ENCODE measurements around the gene NEMP1.

NEMP1 gene

DNA sequence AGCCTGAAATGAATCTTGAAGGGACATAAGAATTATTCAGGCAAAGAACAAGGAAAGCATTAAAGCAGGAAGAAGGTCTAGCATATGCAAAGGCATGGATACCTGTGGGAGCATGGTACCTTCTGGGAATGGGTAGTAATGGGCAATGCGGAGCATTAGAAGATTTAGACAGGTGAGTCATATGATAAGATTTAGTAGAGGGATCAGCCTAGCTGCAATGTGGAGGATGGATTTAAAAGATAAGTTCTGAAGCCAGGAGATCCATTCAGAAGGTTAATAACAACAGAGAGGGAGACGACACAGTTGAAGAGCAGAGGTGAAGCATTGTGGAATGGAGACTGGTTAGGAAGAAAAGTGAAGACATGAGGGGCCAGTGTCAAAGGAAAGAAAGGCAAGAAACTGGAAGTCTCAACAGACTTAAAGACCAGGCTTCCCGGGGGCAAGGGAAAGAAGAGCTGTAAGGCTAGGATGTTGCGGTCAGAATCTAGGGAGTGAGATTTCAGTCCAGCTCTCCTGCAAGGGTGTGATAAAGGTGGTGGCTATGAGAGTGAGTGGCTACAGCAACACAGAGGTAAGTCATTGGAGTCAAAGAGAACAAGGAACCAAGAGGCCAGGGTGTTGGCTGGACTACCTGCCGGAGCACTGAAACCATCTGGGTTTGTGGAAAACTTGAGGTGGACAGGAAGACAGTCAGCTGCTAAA lies 38.1 kb upstream of the NEMP1 start:
- Histone ChIP-seq H3K4me2 (ENCODE audit: low read depth, low read length, poor library complexity, severe bottlenecking) (no peak overlapping the region), H3K9me2 (replicated peaks; ENCODE audit: insufficient read depth, low read length) (no peaks in the 10 kb centered on the region), H3K79me2 (ENCODE audit: insufficient read depth, low read length) (no peaks in the 10 kb centered on the region), H3K4me3 (ENCODE audit: insufficient read depth, low read length, poor library complexity, severe bottlenecking) (no peak overlapping the region), H3K36me3 (ENCODE audit: low read length) (no peaks in the 10 kb centered on the region), H2AFZ (ENCODE audit: low read depth, low read length, severe bottlenecking) (no peak overlapping the region), H3K9me3 (ENCODE audit: insufficient read depth, low read length) (no peaks in the 10 kb centered on the region), H4K20me1 (ENCODE audit: low read depth, low read length) (no peaks in the 10 kb centered on the region), H3K27ac (ENCODE audit: low read depth, low read length) (no peak overlapping the region), H3K9ac (ENCODE audit: low read length) (no peak overlapping the region), H3K27me3 (ENCODE audit: low read length) (no peaks in the 10 kb centered on the region), H3F3A (ENCODE audit: insufficient read depth) (no peaks in the 10 kb centered on the region)
- no peak for TF ChIP-seq CTCF (IDR thresholded peaks at IDR 0.05; ENCODE audit: insufficient read depth, low read length, poor library complexity, severe bottlenecking)

DNA sequence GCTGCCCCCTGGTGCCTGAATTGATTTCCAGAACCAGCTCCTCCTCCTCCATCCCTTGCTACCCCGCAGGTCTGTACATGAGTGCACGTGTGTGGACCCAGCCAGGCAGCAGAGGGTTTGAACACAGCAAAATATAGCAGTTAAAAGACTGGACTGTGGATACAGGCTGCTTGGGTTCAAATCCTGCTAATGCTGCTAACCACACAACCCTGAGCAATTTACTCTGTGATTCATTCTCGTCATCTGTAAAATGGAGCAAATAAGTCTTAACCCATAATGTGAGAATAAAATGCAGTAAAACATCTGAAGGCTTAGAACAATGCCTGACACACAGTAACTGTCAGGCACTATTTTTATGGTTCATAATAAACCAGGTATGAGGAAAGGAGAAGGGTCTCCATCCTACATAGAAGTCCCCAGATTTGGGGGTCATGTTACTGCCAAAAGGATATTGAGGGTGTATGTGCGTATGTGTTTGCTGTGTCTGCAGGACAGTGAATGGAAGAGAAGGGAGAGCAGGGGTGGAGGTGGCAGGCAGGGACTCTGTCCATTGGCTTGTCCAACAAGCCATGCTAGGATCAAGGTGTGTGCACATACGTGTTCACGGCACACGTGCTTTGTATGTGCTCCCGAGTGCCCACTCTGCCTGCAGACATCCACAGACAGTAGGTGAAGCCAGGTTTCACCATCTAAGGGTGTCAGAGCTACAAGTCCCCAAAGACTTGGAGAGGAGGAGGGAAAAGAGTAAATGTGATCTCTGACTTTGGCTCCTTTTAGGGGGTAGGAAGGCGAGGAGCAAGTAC lies 34.1 kb upstream of the NEMP1 start:
- TF ChIP-seq CTCF (IDR thresholded peaks at IDR 0.05; ENCODE audit: insufficient read depth, low read length, poor library complexity, severe bottlenecking) (peak; percentile 76), EZH2phosphoT487 (conservative IDR thresholded peaks at IDR 0.05; ENCODE audit: low read length) (no peak)
- H3K9me3 ChIP-seq (ENCODE audit: insufficient read depth, low read length): no peaks in the 10 kb centered on the region
- H3K27ac ChIP-seq (ENCODE audit: low read depth, low read length): no peak overlapping the region; the same call in 1 of the 2 replicates
- 0 out of 2 replicates have a peak, but pooled peaks cover 3% of the 10 kb centered on the region for H3F3A ChIP-seq (ENCODE audit: insufficient read depth)
- H3K79me2 ChIP-seq (ENCODE audit: insufficient read depth, low read length): peaks cover 31% of the 10 kb centered on the region
- H2AFZ ChIP-seq (ENCODE audit: low read depth, low read length, severe bottlenecking): no peak overlapping the region
- H3K27me3 ChIP-seq (ENCODE audit: low read length): no peaks in the 10 kb centered on the region
- 0 out of 2 replicates have a peak, but pooled peaks cover 2% of the 10 kb centered on the region for H3K36me3 ChIP-seq (ENCODE audit: low read length)
- H3K9me2 ChIP-seq (replicated peaks; ENCODE audit: insufficient read depth, low read length): no peaks in the 10 kb centered on the region
- no peak overlapping the region for H3K4me3 ChIP-seq (ENCODE audit: insufficient read depth, low read length, poor library complexity, severe bottlenecking)
- H3K9ac ChIP-seq (ENCODE audit: low read length): peak overlapping the region; percentile 95; the same call in 1 of the 2 replicates
- H4K20me1 ChIP-seq (ENCODE audit: low read depth, low read length): no peaks in the 10 kb centered on the region
- peak overlapping the region; percentile 93 for H3K4me2 ChIP-seq (ENCODE audit: low read depth, low read length, poor library complexity, severe bottlenecking)

GRCh38 chr12:57111031-57111734 lies 32.6 kb upstream of the NEMP1 start, which contains the start of gene STAT6:
TSS of gene STAT6 (minus strand) at chr12:57111362. CDS start at chr12:57108278, 3,084 bp downstream.
- peak within 1 kb of the TSS; percentile 79 for H2AFZ ChIP-seq (ENCODE audit: low read depth, low read length, severe bottlenecking)
- peak within 1 kb of the TSS; percentile 91 for H3K27ac ChIP-seq (ENCODE audit: low read depth, low read length)
- TF ChIP-seq CTCF (IDR thresholded peaks at IDR 0.05; ENCODE audit: insufficient read depth, low read length, poor library complexity, severe bottlenecking) (no peak), EZH2phosphoT487 (conservative IDR thresholded peaks at IDR 0.05; ENCODE audit: low read length) (no peak)

More at GRCh38 chr12:57111031-57111734, 32.6 kb upstream of the NEMP1 start, which contains the start of gene STAT6:
- H3K9me2 ChIP-seq (replicated peaks; ENCODE audit: insufficient read depth, low read length): no peaks in the 10 kb centered on the region
- no peaks in the 10 kb centered on the region for H4K20me1 ChIP-seq (ENCODE audit: low read depth, low read length)
- peak within 1 kb of the TSS; percentile 93 for H3K4me2 ChIP-seq (ENCODE audit: low read depth, low read length, poor library complexity, severe bottlenecking)
- peak within 1 kb of the TSS; percentile 78 for H3K4me3 ChIP-seq (ENCODE audit: insufficient read depth, low read length, poor library complexity, severe bottlenecking)
- H3K9me3 ChIP-seq (ENCODE audit: insufficient read depth, low read length): no peaks in the 10 kb centered on the region
- 0 out of 2 replicates have a peak, but pooled peaks cover 3% of the 10 kb centered on the region for H3F3A ChIP-seq (ENCODE audit: insufficient read depth)
- H3K79me2 ChIP-seq (ENCODE audit: insufficient read depth, low read length): peaks cover 37% of the 10 kb centered on the region
- H3K27me3 ChIP-seq (ENCODE audit: low read length): no peaks in the 10 kb centered on the region
- peak within 1 kb of the TSS; percentile 95 for H3K9ac ChIP-seq (ENCODE audit: low read length)
- H3K36me3 ChIP-seq (ENCODE audit: low read length): 0 out of 2 replicates have a peak, but pooled peaks cover 2% of the 10 kb centered on the region

Data from SU-DHL-6 (cell line).